ENCODE data around the gene HTRA2.

Gene HTRA2

DNA sequence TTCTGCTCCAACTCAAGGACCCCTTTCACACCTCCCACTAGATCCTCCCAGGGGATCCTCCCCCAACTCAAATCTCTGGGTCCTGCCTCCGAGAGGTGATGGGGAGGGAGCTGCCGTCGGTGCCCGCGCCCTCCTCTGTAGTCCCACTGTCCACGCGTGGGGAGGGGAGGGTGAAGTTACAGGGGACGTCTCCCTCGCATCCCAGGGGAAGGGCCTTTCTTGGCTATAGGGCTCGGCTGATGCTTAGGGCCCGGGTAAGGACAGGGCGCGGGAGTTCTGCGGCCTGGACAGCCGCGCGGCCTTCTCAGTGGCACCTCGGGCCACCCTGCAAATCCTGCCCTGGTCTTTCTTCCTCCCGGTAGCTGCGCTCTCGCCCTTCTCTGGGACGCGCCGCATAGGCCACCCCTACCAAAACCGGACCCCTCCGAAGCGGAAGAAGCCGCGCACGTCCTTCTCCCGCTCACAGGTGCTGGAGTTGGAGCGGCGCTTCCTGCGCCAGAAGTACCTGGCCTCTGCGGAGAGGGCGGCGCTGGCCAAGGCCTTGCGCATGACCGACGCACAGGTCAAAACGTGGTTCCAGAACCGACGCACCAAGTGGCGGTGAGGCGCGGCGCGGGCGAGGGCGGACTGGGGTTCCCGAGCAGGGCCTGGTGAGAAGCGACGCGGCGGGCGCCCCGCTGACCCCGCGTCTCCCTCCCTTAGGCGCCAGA lies 14.3 kb upstream of the HTRA2 start:
- no peak overlapping the region for H3K4me3 ChIP-seq (ENCODE audit: low read length)
- TF ChIP-seq CTCF (conservative IDR thresholded peaks at IDR 0.05; ENCODE audit: low read depth, low read length) = no peak
- DNase-seq (ENCODE audit: low read depth) = no peak

GRCh38 chr2:74515981-74516633 lies 13.6 kb upstream of the HTRA2 start:
- no peak for TF ChIP-seq CTCF (conservative IDR thresholded peaks at IDR 0.05; ENCODE audit: low read depth, low read length)
- DNase-seq (ENCODE audit: low read depth) = no peak
- H3K4me3 ChIP-seq (ENCODE audit: low read length) = no peak overlapping the region

DNA sequence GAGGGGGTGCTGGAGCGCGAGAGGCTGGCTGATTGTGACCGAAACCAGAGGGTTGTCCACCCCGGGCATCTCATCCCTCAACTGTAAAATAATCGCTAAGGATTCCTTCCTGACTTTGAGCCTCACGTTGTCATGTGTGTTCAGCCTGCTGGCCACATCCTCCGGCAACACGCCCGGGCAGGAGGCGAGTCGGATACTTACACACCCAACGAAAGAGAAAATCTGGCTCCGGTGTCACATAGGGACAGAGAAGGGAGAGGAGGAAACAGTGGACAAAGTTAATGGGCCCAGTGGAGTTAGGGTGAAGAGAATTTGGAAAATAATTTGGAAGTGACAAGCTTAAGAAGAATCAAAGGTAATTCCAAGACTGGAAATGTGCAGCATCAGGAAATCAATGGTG lies 13.1 kb upstream of the HTRA2 start:
- DNase-seq (ENCODE audit: low read depth) = no peak
- no peak overlapping the region for H3K4me3 ChIP-seq (ENCODE audit: low read length)
- TF ChIP-seq CTCF (conservative IDR thresholded peaks at IDR 0.05; ENCODE audit: low read depth, low read length) = no peak

- no peak for DNase-seq (ENCODE audit: low read depth)
- TF ChIP-seq CTCF (conservative IDR thresholded peaks at IDR 0.05; ENCODE audit: low read depth, low read length) = no peak
These were observed 7.2 kb upstream of the HTRA2 start for GRCh38 chr2:74522516-74522915.

DNA sequence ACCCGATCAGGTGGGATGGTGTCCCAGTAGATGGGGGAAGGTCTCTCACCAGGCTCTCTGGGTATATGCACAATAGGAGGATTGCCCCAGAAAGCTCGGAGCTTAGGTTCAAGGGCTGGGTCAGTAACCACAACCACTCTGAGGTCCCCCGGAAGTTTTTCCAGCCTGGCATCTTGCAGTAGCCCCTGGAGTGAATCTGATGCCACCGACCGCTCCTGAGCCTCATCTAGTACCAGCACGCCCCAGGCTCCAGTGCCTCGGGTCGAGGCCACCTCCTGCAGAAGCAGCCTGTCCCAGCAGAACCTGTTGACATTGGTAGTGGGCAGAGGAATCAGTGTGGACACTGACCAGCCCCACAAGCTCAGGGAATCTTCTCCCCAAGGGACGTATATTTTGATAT lies 5.7 kb upstream of the HTRA2 start:
- no peak for TF ChIP-seq CTCF (conservative IDR thresholded peaks at IDR 0.05; ENCODE audit: low read depth, low read length)
- DNase-seq (ENCODE audit: low read depth) = no peak
- no peak overlapping the region for H3K4me3 ChIP-seq (ENCODE audit: low read length)

More at GRCh38 chr2:74522516-74522915, 7.2 kb upstream of the HTRA2 start:
- no peak overlapping the region for H3K4me3 ChIP-seq (ENCODE audit: low read length)

GRCh38 chr2:74524955-74525716 lies 4.6 kb upstream of the HTRA2 start:
- H3K4me3 ChIP-seq (ENCODE audit: low read length) = no peak overlapping the region
- TF ChIP-seq CTCF (conservative IDR thresholded peaks at IDR 0.05; ENCODE audit: low read depth, low read length) = no peak
- DNase-seq (ENCODE audit: low read depth) = no peak

Data from retinal pigment epithelial cell (primary cell).